Activated B cell treated with CpG ODN at 0.5 μM for 24 hours (primary cell): Measurements from ENCODE around the gene C12orf60. TPM values are rescaled to one million over a fixed set of nuclear protein-coding genes. Genes with fewer than 3 reads are reported as not detected.

Experiments
- ATAC-seq: fragments of 200-7000 bp; cut with Tn5 transposase; one replicate; pipeline ENCODE4 v1.10.0; 2021; ENCODE audit warnings: low read depth, mild to moderate bottlenecking, moderate library complexity
- CTCF ChIA-PET: fragments of 350-600 bp; sonication (Branson Sonifier 250); formaldehyde crosslinking; loops from one replicate; lab custom pipeline; 2021; ENCODE audit warnings: antibody characterized with exemption; lab: Charles Lee
- POLR2A ChIA-PET: fragments of 350-600 bp; sonication (Branson Sonifier 250); formaldehyde crosslinking; loops from one replicate; lab custom pipeline; 2021; ENCODE audit warnings: antibody characterized with exemption; lab: Charles Lee
- DNase-seq: peaks from one replicate; pipeline ENCODE4 v3.0.0; 2022
- H3K27ac Mint-ChIP-seq: one replicate; pipeline ENCODE4 v1.8.0; 2020; ENCODE audit warnings: mixed read lengths
- H3K27me3 Mint-ChIP-seq: one replicate; pipeline ENCODE4 v1.8.0; 2021; ENCODE audit warnings: mixed read lengths
- H3K36me3 Mint-ChIP-seq: one replicate; pipeline ENCODE4 v1.8.0; 2021; ENCODE audit warnings: low read depth, mixed read lengths
- H3K4me1 Mint-ChIP-seq: one replicate; pipeline ENCODE4 v1.8.0; 2021; ENCODE audit warnings: mixed read lengths
- H3K4me3 Mint-ChIP-seq: one replicate; pipeline ENCODE4 v1.8.0; 2020; ENCODE audit warnings: mild to moderate bottlenecking, mixed read lengths
- H3K9me3 Mint-ChIP-seq: one replicate; pipeline ENCODE4 v1.8.0; 2020; ENCODE audit warnings: mixed read lengths
- intact Hi-C: fragments of 100-400 bp; cut with micrococcal nuclease; formaldehyde crosslinking; loops from one replicate; pipeline ENCODE4 v1.15.1; 2024
- total RNA-seq: library from RNA; stranded (reverse); gene quantifications from 2 replicates; pipeline ENCODE4 v1.2.3, GENCODE V29; 2022
- TF ChIP-seq, protein P1 (sequence below): fragments of 200-600 bp; IDR thresholded peaks from one replicate; pipeline ENCODE4 v1.8.0; 2022; ENCODE audit warnings: antibody characterized with exemption, mild to moderate bottlenecking

The C12orf60 gene
- total RNA-seq, 1 donor from 2014 or later, result 0.64 TPM

DNA sequence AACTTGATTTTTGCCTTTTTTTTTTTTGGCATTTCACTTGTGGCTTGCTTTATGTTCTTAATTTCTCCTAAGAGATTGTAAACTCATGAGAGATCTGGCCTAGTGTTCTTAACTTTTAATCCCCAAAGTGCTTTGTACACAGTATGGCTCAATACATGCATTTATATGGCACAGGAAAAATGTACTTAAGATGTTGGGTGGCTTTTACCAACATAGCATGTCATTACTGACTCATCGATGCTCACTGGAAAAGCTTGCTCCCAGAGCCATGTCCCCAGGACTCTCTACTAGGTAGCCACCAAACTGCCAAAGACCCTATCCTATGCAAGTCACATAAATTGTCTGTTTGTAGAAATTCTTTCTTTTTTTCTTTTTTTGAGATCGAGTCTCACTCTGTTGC lies 23.6 kb downstream of the C12orf60 start:
- DNase-seq, result no peak
- intact Hi-C loops, result no loop called here
- H3K27me3 Mint-ChIP-seq, result peaks cover 3% of the 10 kb centered on the region
- H3K4me3 Mint-ChIP-seq, result no peak overlapping the region
- H3K36me3 Mint-ChIP-seq, result no peaks in the 10 kb centered on the region
- no peak for ATAC-seq
- no peaks in the 10 kb centered on the region for H3K4me1 Mint-ChIP-seq
- CTCF ChIA-PET, result no interaction called here
- H3K9me3 Mint-ChIP-seq, result no peaks in the 10 kb centered on the region
- POLR2A ChIA-PET, result no interaction called here
- TF ChIP-seq, protein P1, sequence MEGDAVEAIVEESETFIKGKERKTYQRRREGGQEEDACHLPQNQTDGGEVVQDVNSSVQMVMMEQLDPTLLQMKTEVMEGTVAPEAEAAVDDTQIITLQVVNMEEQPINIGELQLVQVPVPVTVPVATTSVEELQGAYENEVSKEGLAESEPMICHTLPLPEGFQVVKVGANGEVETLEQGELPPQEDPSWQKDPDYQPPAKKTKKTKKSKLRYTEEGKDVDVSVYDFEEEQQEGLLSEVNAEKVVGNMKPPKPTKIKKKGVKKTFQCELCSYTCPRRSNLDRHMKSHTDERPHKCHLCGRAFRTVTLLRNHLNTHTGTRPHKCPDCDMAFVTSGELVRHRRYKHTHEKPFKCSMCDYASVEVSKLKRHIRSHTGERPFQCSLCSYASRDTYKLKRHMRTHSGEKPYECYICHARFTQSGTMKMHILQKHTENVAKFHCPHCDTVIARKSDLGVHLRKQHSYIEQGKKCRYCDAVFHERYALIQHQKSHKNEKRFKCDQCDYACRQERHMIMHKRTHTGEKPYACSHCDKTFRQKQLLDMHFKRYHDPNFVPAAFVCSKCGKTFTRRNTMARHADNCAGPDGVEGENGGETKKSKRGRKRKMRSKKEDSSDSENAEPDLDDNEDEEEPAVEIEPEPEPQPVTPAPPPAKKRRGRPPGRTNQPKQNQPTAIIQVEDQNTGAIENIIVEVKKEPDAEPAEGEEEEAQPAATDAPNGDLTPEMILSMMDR, result no peak
- H3K27ac Mint-ChIP-seq, result no peak overlapping the region

DNA sequence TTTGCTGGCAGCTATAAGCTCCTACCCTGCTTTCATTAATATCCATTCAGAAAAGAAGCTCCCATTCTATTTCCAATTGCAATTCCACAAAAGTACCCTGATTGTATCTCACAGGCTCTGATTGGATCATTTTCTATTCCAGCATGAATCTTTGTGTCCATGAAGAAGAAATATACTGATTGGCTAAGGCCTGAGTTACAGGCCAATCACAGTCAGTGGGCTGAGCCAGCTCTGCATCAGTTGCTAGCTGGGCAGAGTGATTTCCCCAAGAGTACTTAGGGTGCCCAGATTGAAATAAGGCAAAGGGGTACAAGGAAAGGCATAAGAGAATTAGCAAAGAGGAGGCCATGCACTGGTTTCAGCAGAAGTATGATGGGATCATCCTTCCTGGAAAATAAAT lies 25.4 kb downstream of the C12orf60 start:
- ATAC-seq, result peak; percentile 45

DNA sequence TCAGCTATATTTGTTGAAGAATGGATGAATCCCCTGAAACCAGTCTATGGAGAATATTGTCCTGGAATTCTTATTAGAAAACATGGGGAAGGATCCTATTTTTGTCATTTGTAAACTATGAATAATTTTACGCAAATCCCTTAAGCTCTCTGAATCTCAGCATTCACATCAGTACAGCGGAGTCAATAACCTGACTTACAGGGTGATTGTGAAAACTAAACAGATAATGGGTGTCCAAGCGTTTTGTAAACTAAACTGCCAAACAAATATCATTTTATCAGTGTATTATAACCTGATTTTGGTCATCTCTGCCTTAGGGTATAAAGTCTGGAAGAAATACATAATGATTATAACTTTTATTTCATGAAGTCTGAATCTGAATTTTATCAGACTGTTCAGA lies 29.9 kb downstream of the C12orf60 start:
- intact Hi-C loops, result no loop called here
- Mint-ChIP-seq H3K27me3 (peaks cover 9% of the 10 kb centered on the region), H3K27ac (no peak overlapping the region), H3K36me3 (no peaks in the 10 kb centered on the region), H3K4me3 (no peak overlapping the region), H3K9me3 (no peaks in the 10 kb centered on the region), H3K4me1 (no peaks in the 10 kb centered on the region)
- ATAC-seq, result no peak
- POLR2A ChIA-PET, result no interaction called here
- no peak for DNase-seq
- TF ChIP-seq, protein P1, result no peak
- CTCF ChIA-PET, result no interaction called here

More for the DNA sequence above, 25.4 kb downstream of the C12orf60 start:
- ChIA-PET POLR2A (interaction anchor here (2.0 kb wide), 1 partner anchor 58 kb away, joined by 4 read pairs; a partner anchor contains a TSS), CTCF (no interaction called here)
- H3K4me1 Mint-ChIP-seq, result no peaks in the 10 kb centered on the region
- no peak overlapping the region for H3K4me3 Mint-ChIP-seq
- no peaks in the 10 kb centered on the region for H3K36me3 Mint-ChIP-seq
- TF ChIP-seq, protein P1, result no peak
- H3K27me3 Mint-ChIP-seq, result peaks cover 5% of the 10 kb centered on the region
- no peak overlapping the region for H3K27ac Mint-ChIP-seq
- intact Hi-C loops, result no loop called here
- no peaks in the 10 kb centered on the region for H3K9me3 Mint-ChIP-seq
- no peak for DNase-seq

DNA sequence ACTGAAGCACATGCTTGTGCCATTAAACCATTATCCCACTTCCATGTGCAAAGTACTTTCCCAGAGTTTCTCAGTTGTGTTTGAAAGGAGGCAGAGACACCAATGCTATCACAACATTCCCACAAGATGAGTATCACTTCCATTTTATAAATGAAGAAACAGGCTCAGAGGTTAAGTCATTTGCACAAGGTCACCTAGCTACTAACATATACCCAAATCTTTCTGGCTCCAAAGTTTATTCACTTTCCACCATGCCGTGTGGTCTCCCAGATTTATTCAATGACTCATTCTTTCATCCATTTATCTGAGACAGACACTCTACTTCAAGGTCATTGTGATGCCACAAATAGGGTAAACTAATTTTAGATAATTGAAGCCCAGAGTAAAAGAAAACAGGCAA lies 30.5 kb downstream of the C12orf60 start:
- POLR2A ChIA-PET, result no interaction called here
- H3K36me3 Mint-ChIP-seq, result no peaks in the 10 kb centered on the region

DNA sequence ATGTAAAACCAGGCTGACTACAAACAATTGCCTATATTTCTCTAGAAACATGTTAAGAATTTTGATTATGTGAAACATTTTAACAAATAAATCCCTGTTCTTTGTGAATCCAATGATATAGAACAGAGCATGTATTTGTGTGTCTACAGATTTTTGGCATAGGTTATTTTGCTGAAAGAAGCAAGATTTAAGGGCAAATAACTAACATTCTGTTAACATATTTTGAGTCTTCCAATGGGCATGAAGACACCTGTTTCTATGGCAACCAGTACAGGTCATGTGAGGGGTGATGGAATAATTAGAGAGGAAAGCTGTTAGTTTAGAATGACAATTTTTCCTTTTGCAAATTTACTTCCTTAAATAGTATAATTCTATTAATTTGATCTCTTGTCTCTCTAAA lies 31.0 kb downstream of the C12orf60 start:
- ATAC-seq, result no peak
- CTCF ChIA-PET, result no interaction called here
- Mint-ChIP-seq H3K27ac (no peak overlapping the region), H3K27me3 (peaks cover 9% of the 10 kb centered on the region), H3K4me3 (no peak overlapping the region), H3K9me3 (no peaks in the 10 kb centered on the region), H3K36me3 (no peaks in the 10 kb centered on the region), H3K4me1 (no peaks in the 10 kb centered on the region)
- intact Hi-C loops, result no loop called here
- DNase-seq, result no peak
- TF ChIP-seq, protein P1, result no peak
- POLR2A ChIA-PET, result no interaction called here

More for the DNA sequence above, 30.5 kb downstream of the C12orf60 start:
- peaks cover 9% of the 10 kb centered on the region for H3K27me3 Mint-ChIP-seq
- H3K27ac Mint-ChIP-seq, result no peak overlapping the region
- CTCF ChIA-PET, result no interaction called here
- H3K4me3 Mint-ChIP-seq, result no peak overlapping the region
- no peaks in the 10 kb centered on the region for H3K9me3 Mint-ChIP-seq
- intact Hi-C loops, result no loop called here
- TF ChIP-seq, protein P1, result no peak
- DNase-seq, result no peak
- no peak for ATAC-seq
- no peaks in the 10 kb centered on the region for H3K4me1 Mint-ChIP-seq
